OCI-M2 (cell line): Measurements from ENCODE around the gene IQCH.

Source experiments
- DNase-seq: peaks from one replicate; lab custom pipeline; 2025; ENCODE audit not compliant: unreplicated experiment; lab: John Stamatoyannopoulos, UW

Gene IQCH

GRCh38 chr15:67521783-67522568, 267.4 kb downstream of the IQCH start:
- DNase-seq = no peak

GRCh38 chr15:67523330-67523729, 268.7 kb downstream of the IQCH start:
- no peak for DNase-seq

- no peak for DNase-seq
These were observed 269.6 kb downstream of the IQCH start for GRCh38 chr15:67524235-67524634.

- no peak for DNase-seq
These were observed 273.9 kb downstream of the IQCH start for GRCh38 chr15:67528513-67528912.

GRCh38 chr15:67531379-67531914, 276.9 kb downstream of the IQCH start:
- no peak for DNase-seq

- DNase-seq = no peak
These were observed 279.3 kb downstream of the IQCH start for GRCh38 chr15:67533873-67534272.

GRCh38 chr15:67534360-67534759, 279.8 kb downstream of the IQCH start:
- DNase-seq = no peak

- no peak for DNase-seq
These were observed 283.2 kb downstream of the IQCH start for GRCh38 chr15:67537771-67538170.

- no peak for DNase-seq
These were observed 288.1 kb downstream of the IQCH start, which contains the start of gene MAP2K5 for GRCh38 chr15:67542420-67543347. MAP2K5 (plus strand) TSS chr15:67542703; CDS start chr15:67543336, 633 bp downstream.

- no peak for DNase-seq
These were observed 288.7 kb downstream of the IQCH start for GRCh38 chr15:67543348-67543718.

- no peak for DNase-seq
These were observed 289.9 kb downstream of the IQCH start for GRCh38 chr15:67544475-67544874.

- no peak for DNase-seq
These were observed 291.3 kb downstream of the IQCH start for GRCh38 chr15:67545864-67546263.

- DNase-seq = no peak
These were observed 292.5 kb downstream of the IQCH start for GRCh38 chr15:67547064-67547463.

- DNase-seq = no peak
These were observed 293.2 kb downstream of the IQCH start for GRCh38 chr15:67547836-67548235.

GRCh38 chr15:67548236-67548852, 293.8 kb downstream of the IQCH start:
- DNase-seq = no peak

- DNase-seq = no peak
These were observed 294.5 kb downstream of the IQCH start for GRCh38 chr15:67548862-67549651.

- no peak for DNase-seq
These were observed 295.1 kb downstream of the IQCH start for GRCh38 chr15:67549736-67550135.

- DNase-seq = no peak
These were observed 295.9 kb downstream of the IQCH start for GRCh38 chr15:67550522-67550921.

GRCh38 chr15:67551207-67551743, 296.7 kb downstream of the IQCH start:
- no peak for DNase-seq
